HUES64 (cell line): ENCODE data around the gene GPR176.

Experiments used
- H3K27ac ChIP-seq: 2 replicates; pipeline ENCODE4 v1.7.0; 2013; ENCODE audit warnings: low read depth, low read length, inconsistent platforms
- H3K27me3 ChIP-seq: 2 replicates; pipeline ENCODE4 v1.6.1; 2013; ENCODE audit warnings: mild to moderate bottlenecking, low read length; ENCODE audit not compliant: insufficient read depth
- H3K36me3 ChIP-seq: 2 replicates; pipeline ENCODE4 v1.6.1; 2013; ENCODE audit warnings: mild to moderate bottlenecking, low read length; ENCODE audit not compliant: insufficient read depth
- H3K4me1 ChIP-seq: 2 replicates; pipeline ENCODE4 v1.6.1; 2013; ENCODE audit warnings: mild to moderate bottlenecking, low read length, moderate library complexity; ENCODE audit not compliant: insufficient read depth
- H3K4me3 ChIP-seq: 2 replicates; pipeline ENCODE4 v1.5.1; 2013; ENCODE audit warnings: mild to moderate bottlenecking, low read length, moderate library complexity
- H3K9ac ChIP-seq: 2 replicates; pipeline ENCODE4 v1.6.1; 2013; ENCODE audit warnings: mild to moderate bottlenecking, low read depth, low read length
- H3K9me3 ChIP-seq: 2 replicates; pipeline ENCODE4 v1.6.1; 2013; ENCODE audit warnings: low read depth, low read length; ENCODE audit not compliant: insufficient read depth
- WGBS: fragments of 150-250, 120-280 bp; methylation state at CpG from one replicate; pipeline ENCODE4 v1.1.7; 2013; ENCODE audit warnings: missing lambda C conversion rate; 5-methylcytosine and 5-hydroxymethylcytosine counted together

Gene GPR176

GRCh38 chr15:39761006-39761405 is 159.1 kb downstream of the GPR176 start:
- H3K36me3 ChIP-seq: no peaks in the 10 kb centered on the region
- no peaks in the 10 kb centered on the region for H3K4me1 ChIP-seq
- H3K9me3 ChIP-seq: no peaks in the 10 kb centered on the region
- H3K27me3 ChIP-seq: no peaks in the 10 kb centered on the region
- H3K4me3 ChIP-seq: no peak overlapping the region
- H3K9ac ChIP-seq: no peak overlapping the region
- H3K27ac ChIP-seq: no peak overlapping the region
- WGBS: 89% methylated on average over 2 of the region's 2 CpGs

GRCh38 chr15:39756806-39757522 is 163.1 kb downstream of the GPR176 start:
- WGBS: 47% methylated on average over 2 of the region's 2 CpGs
- no peaks in the 10 kb centered on the region for H3K9me3 ChIP-seq
- no peaks in the 10 kb centered on the region for H3K36me3 ChIP-seq

GRCh38 chr15:39752991-39753390 is 167.1 kb downstream of the GPR176 start:
- no peak overlapping the region for H3K27ac ChIP-seq
- no peaks in the 10 kb centered on the region for H3K27me3 ChIP-seq
- 82% methylated on average over 1 of the region's 1 CpG for WGBS
- no peaks in the 10 kb centered on the region for H3K36me3 ChIP-seq
- no peak overlapping the region for H3K9ac ChIP-seq
- no peaks in the 10 kb centered on the region for H3K9me3 ChIP-seq
- H3K4me1 ChIP-seq: no peaks in the 10 kb centered on the region
- no peak overlapping the region for H3K4me3 ChIP-seq

More at GRCh38 chr15:39756806-39757522, 163.1 kb downstream of the GPR176 start:
- Histone ChIP-seq H3K4me1 (no peaks in the 10 kb centered on the region), H3K4me3 (no peak overlapping the region), H3K9ac (no peak overlapping the region), H3K27ac (no peak overlapping the region), H3K27me3 (no peaks in the 10 kb centered on the region)

- H3K9me3 ChIP-seq: no peaks in the 10 kb centered on the region
- no peaks in the 10 kb centered on the region for H3K27me3 ChIP-seq
- no peaks in the 10 kb centered on the region for H3K36me3 ChIP-seq
- H3K4me1 ChIP-seq: no peaks in the 10 kb centered on the region
- H3K9ac ChIP-seq: no peak overlapping the region
- H3K4me3 ChIP-seq: no peak overlapping the region
- no peak overlapping the region for H3K27ac ChIP-seq
Observed at GRCh38 chr15:39752246-39752645, 167.8 kb downstream of the GPR176 start.
